Lung (tissue), 12 donors: ENCODE measurements around the gene CAMKMT. TPM values are rescaled to one million over a fixed set of nuclear protein-coding genes. Genes with fewer than 3 reads are reported as not detected.

Experiments used
- ATAC-seq: fragments of 200-7000 bp; cut with Tn5 transposase; one replicate; pipeline ENCODE4 v1.9.1; 2020; ENCODE audit warnings: moderate number of reproducible peaks; ENCODE audit not compliant: insufficient read depth, low FRiP score
- DNase-seq, 3 donors: peaks; one replicate each; pipeline ENCODE4 v3.0.0-alpha.2; 2013 to 2017
- H3K27ac ChIP-seq, 2 donors: one replicate each; pipeline ENCODE4 v1.5.1; 2013; ENCODE audit warnings: mild to moderate bottlenecking in 2 of 2, moderate library complexity in 2 of 2, control low read depth in 1 of 2, inconsistent platforms in 1 of 2, low read depth in 1 of 2, low read length in 1 of 2
- H3K27me3 ChIP-seq, 3 donors: one replicate each; pipeline ENCODE4 v1.5.1; 2013; ENCODE audit warnings: low read length in 2 of 3; ENCODE audit not compliant: control insufficient read depth in 3 of 3, insufficient read depth in 3 of 3
- H3K36me3 ChIP-seq, 4 donors: one replicate each; pipeline ENCODE4 v1.5.1; 2013; ENCODE audit warnings: low read length in 4 of 4, mild to moderate bottlenecking in 1 of 4, moderate library complexity in 1 of 4; ENCODE audit not compliant: control insufficient read depth in 4 of 4, insufficient read depth in 4 of 4
- H3K4me1 ChIP-seq, 5 donors: one replicate each; pipeline ENCODE4 v1.5.1; 2013; ENCODE audit warnings: low read length in 5 of 5, mild to moderate bottlenecking in 2 of 5, moderate library complexity in 1 of 5; ENCODE audit not compliant: control insufficient read depth in 5 of 5, insufficient read depth in 5 of 5
- H3K4me3 ChIP-seq: one replicate; pipeline ENCODE4 v1.5.1; 2013; ENCODE audit warnings: mild to moderate bottlenecking, control low read depth, moderate library complexity
- H3K9ac ChIP-seq, 2 donors: one replicate each; pipeline ENCODE4 v1.5.1; 2013; ENCODE audit warnings: low read length in 2 of 2, control low read depth in 1 of 2; ENCODE audit not compliant: insufficient read depth in 1 of 2
- H3K9me3 ChIP-seq, 4 donors: one replicate each; pipeline ENCODE4 v1.5.1; 2013; ENCODE audit warnings: low read length in 3 of 4, mild to moderate bottlenecking in 1 of 4, moderate library complexity in 1 of 4; ENCODE audit not compliant: control insufficient read depth in 4 of 4, insufficient read depth in 3 of 4
- CTCF ChIP-seq: IDR thresholded peaks from 2 replicates; pipeline ENCODE4 v1.5.1; 2012; ENCODE audit warnings: mild to moderate bottlenecking; ENCODE audit errors: control extremely low read depth, extremely low read depth
- WGBS, 2 donors: extraction: QIAGEN DNeasy Blood & Tissue Kit; methylation state at CpG; one replicate each; pipeline ENCODE4 v1.1.7; 2013; 5-methylcytosine and 5-hydroxymethylcytosine counted together
- polyA plus RNA-seq, 2 donors: library from polyadenylated mRNA; stranded (reverse); fragments of 200-250 nt; gene quantifications; one replicate each; pipeline ENCODE4 v1.2.1, GENCODE V29; 2013
- total RNA-seq, 2 donors: library from RNA; depleted of rRNA in 1 of 2; stranded (reverse); fragments of >200 nt in 1 of 2; gene quantifications; one replicate each; pipeline ENCODE4 v1.2.1, GENCODE V29; 2014 to 2021
- donor health status: control.
- donor health status: control.
- donor health status: Bipolar disorder and iron deficiency.
- donor health status: healthy.
- donor health status: DM: yes; HTN: yes; CAD: no.

CAMKMT gene
- total and polyA plus RNA-seq, 4 donors: 3.6 to 19.7 (median 8.4) TPM

GRCh38 chr2:44639399-44639798 is 277.7 kb downstream of the CAMKMT start:
- Histone ChIP-seq H3K36me3 (no peaks in the 10 kb centered on the region), H3K27ac (no peak overlapping the region), H3K4me1 (peaks cover 0 to 18% (median 0%) of the 10 kb centered on the region in 5 donors), H3K9me3 (no peaks in the 10 kb centered on the region), H3K27me3 (no peaks in the 10 kb centered on the region), H3K4me3 (no peak overlapping the region), H3K9ac (no peak overlapping the region)
- no peak for ATAC-seq
- 96 to 97% methylated on average over 2 of the region's 2 CpGs for WGBS, 2 donors
- no peak for TF ChIP-seq CTCF
- no peak for DNase-seq

- ATAC-seq (no peak), DNase-seq (no peak)
- WGBS, 2 donors: 66 to 85% methylated on average over 3 of the region's 3 CpGs
- Histone ChIP-seq H3K9me3 (no peaks in the 10 kb centered on the region), H3K36me3 (no peaks in the 10 kb centered on the region), H3K27ac (no peak overlapping the region), H3K4me3 (no peak overlapping the region), H3K27me3 (no peaks in the 10 kb centered on the region), H3K9ac (no peak overlapping the region), H3K4me1 (peaks cover 0 to 18% (median 6%) of the 10 kb centered on the region in 5 donors)
- no peak for TF ChIP-seq CTCF
Measured at GRCh38 chr2:44642123-44642857, 280.5 kb downstream of the CAMKMT start.

GRCh38 chr2:44645937-44646336 is 284.2 kb downstream of the CAMKMT start:
- Histone ChIP-seq H3K9ac (no peak overlapping the region), H3K36me3 (no peaks in the 10 kb centered on the region), H3K9me3 (no peaks in the 10 kb centered on the region), H3K27ac (no peak overlapping the region), H3K4me1 (peaks cover 0 to 23% (median 20%) of the 10 kb centered on the region in 5 donors), H3K4me3 (no peak overlapping the region), H3K27me3 (no peaks in the 10 kb centered on the region)
- no peak for ATAC-seq
- peak in 2 of 3 donors; percentile 34 to 69 for DNase-seq
- 80 to 89% methylated on average over 2 of the region's 2 CpGs for WGBS, 2 donors
- no peak for TF ChIP-seq CTCF

GRCh38 chr2:44649381-44649780 is 287.6 kb downstream of the CAMKMT start:
- Histone ChIP-seq H3K27ac (no peak overlapping the region), H3K4me3 (no peak overlapping the region), H3K36me3 (no peaks in the 10 kb centered on the region), H3K4me1 (peaks cover 0 to 51% (median 40%) of the 10 kb centered on the region in 5 donors), H3K9me3 (no peaks in the 10 kb centered on the region), H3K27me3 (no peaks in the 10 kb centered on the region), H3K9ac (peak overlapping the region in 1 of 2 donors; percentile 44)
- TF ChIP-seq CTCF: no peak
- DNase-seq: peak in 2 of 3 donors; percentile 68 to 89
- whole genome bisulfite sequencing, 2 donors: 72 to 78% methylated on average over 2 of the region's 2 CpGs
- ATAC-seq: no peak
